HG03108 (cell line): ENCODE data around the gene RTTN.
"Not testable (repeated sequence)": the region's sequence is repeated elsewhere in the genome, so short reads cannot be mapped to it uniquely, and the experiment has no call there.

Experiments
- ATAC-seq: cut with Tn5 transposase; IDR thresholded peaks from one replicate; pipeline ENCODE4 v1.9.1; 2021; ENCODE audit warnings: moderate library complexity; ENCODE audit not compliant: unreplicated experiment

RTTN gene

DNA sequence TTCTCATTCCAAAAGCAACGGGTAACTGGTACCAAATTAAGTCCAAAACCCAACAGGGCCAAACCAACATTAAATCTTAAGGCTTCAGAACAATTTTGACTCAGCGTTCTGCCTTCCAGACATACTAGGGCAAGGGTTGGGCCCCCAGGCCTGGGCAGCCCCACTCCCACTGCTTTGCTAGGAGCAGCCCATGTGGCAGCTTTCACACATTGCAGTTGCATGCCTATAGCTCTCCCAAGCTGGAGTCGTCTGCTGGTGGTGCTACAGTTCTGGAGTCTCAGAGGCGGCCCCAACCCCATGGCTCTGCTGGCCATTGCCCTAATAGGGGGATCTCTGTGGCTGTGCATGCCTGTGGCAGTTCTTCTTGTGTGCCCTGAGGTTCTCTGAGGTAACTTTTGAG, 220.2 kb downstream of the RTTN start:
- no peak for ATAC-seq

GRCh38 chr18:69982417-69982816, 223.1 kb downstream of the RTTN start:
- no peak for ATAC-seq

DNA sequence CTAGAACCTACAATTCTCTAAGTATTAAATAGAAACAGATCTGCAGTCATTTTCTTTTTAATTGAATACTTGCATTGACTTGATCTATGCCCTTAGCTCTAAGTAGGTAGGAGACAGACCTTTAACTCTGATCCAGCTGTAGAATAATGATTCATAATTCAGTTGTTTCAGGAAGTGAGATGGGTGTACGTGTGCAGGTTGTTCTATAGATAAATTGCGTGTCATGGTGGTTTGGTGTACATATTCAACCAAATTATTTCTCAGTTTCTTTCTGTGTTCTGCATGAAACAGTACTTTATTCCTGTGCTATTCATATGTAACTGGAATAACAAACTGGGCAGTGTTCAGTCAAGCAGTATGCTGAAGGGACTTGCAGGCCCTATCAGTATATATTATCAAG, 223.5 kb downstream of the RTTN start:
- ATAC-seq, result peak; percentile 53

GRCh38 chr18:69980982-69981804, 224.3 kb downstream of the RTTN start:
- no peak for ATAC-seq

- no peak for ATAC-seq
These were observed 225.0 kb downstream of the RTTN start for GRCh38 chr18:69980509-69980908.

DNA sequence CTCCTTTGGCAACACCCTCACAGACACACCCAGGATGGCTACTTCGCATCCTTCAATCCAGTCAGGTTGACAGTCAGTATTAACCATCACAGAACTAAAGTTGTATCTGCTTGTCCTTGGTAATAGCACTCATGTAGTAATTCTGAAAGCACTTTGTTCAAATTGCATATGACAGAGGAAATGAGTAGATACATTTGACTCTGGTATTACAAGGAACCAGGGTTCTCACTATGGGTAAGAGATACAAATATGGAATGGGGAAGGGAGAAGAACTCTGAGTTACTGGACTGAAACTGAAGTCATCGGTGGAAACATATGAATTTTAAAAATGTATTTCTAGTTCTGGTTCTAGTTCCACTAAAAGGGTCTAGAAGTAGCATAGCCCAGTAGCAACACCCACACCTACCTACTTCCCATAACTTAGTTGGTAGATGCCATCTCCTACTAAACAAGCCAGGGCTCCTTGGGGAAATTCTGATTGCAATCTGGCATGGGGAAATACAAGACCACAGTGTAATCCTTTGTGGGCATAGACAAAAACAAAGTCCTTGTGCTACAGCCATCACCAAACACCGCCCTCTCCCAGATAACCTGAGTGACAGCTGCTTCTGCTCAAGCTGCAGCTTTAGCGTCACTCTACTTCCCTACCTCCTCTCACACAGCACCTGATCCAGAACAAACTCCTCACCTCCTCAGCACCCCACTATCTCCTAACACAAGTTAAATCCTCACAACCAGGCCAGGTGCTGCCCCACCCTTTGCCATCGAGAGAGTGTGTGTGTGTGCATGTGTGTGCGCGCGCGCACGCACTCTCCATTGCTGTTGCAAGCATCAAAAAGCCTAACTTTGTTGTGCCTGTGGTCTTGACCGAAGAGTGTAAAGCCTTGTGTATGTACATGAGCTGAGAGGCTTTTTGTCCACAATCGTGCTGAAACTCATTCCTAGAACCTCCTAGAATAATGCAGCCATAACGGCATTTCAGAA, 226.5 kb downstream of the RTTN start:
- ATAC-seq, result peak; percentile 47

GRCh38 chr18:69975294-69975693, 230.2 kb downstream of the RTTN start:
- ATAC-seq, result not testable (repeated sequence)

DNA sequence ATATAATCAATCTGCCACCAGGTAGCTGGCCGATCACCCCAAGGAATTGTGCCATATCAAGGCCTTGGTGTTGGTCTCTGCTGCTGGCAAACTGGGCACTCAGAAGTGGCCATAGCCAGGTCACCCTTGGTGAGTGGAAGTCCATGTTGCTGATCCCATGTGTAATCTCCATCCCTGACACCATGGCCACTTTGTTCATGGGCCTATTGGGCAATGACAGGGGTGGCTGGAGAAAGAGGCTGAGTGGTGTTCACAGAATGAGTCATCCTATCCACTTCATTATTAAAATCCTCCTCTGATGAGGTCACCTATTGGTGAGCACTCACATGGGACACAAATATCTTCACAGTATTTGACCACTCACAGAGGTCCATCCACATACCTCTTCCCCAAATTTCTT, 231.1 kb downstream of the RTTN start:
- no peak for ATAC-seq

GRCh38 chr18:69969491-69969890, 236.0 kb downstream of the RTTN start:
- no peak for ATAC-seq

DNA sequence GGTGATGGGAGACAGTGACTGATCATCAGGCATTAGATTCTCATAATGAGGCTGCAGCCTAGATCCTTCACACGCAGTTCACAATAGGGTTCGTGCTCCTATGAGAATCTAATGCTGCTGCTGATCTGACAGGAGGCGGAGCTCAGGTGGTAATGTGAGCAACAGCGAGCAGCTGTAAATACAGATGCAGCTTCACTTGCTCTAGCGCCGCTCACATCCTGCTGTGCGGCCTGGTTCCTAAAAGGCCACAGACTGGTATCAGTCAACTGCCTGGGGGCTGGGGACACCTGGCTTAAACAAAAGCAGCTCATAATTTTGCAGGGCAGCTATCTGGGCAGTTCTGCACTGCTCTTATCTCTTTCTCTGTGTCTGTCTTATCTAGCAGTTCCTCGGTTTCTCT, 237.4 kb downstream of the RTTN start:
- ATAC-seq, result peak; percentile 59

DNA sequence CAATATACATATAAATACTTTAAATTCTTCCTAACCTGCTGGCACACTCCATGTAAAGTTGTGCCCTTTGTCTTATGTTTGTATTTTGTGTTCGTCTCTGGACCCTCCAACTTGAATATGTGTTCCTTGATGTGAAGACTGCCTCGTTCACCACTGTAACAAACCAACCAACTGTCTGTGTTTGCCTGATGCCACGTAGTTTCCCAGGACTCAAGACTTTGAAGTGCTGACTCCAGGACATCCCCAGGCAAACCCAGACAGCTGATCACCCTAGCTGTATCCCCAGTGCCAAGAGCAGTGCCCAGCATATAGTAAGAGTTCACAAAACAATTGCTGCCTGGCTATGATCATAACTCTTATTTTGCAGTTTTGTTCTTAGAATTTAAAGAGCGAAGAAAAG, 242.3 kb downstream of the RTTN start:
- no peak for ATAC-seq

DNA sequence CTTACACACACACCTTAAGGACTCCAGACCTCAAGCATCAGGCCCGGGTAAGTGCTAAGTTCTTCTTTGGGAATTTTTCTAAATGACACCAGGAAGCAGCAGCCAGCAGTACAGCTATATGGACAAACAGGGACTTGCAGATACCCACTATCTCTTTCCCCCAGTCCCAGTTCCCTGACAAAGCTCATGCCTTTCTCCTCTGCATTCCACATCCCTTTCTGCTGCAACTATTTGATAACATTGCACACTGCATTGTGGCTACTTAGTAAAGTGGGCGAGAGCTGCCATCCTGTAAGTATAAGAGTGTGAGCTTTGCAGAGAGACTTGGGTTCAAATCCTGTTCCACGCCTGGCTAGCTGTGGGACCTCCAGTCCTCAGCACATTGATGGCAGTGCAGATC, 243.8 kb downstream of the RTTN start:
- no peak for ATAC-seq

GRCh38 chr18:69958422-69958821, 247.1 kb downstream of the RTTN start:
- ATAC-seq, result peak; percentile 28

DNA sequence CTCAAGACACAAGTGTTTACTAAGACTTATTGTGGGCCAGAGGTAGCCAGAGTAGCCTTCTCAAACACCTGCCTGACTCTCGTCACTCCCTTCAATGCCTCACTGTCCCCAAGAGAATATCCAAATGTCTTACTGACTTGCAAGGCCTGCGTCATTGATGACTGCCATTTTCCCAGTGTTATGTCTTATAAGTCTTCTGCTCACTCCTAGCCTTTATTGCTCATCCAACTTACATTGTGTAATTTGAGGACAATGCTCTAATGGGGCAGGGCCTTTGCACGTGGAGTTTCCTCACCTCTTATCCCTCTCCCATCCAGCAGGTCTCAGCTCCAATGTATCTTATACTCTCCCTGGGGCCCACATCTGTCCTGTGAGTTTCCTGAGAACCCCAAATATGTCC, 247.7 kb downstream of the RTTN start:
- ATAC-seq, result no peak

DNA sequence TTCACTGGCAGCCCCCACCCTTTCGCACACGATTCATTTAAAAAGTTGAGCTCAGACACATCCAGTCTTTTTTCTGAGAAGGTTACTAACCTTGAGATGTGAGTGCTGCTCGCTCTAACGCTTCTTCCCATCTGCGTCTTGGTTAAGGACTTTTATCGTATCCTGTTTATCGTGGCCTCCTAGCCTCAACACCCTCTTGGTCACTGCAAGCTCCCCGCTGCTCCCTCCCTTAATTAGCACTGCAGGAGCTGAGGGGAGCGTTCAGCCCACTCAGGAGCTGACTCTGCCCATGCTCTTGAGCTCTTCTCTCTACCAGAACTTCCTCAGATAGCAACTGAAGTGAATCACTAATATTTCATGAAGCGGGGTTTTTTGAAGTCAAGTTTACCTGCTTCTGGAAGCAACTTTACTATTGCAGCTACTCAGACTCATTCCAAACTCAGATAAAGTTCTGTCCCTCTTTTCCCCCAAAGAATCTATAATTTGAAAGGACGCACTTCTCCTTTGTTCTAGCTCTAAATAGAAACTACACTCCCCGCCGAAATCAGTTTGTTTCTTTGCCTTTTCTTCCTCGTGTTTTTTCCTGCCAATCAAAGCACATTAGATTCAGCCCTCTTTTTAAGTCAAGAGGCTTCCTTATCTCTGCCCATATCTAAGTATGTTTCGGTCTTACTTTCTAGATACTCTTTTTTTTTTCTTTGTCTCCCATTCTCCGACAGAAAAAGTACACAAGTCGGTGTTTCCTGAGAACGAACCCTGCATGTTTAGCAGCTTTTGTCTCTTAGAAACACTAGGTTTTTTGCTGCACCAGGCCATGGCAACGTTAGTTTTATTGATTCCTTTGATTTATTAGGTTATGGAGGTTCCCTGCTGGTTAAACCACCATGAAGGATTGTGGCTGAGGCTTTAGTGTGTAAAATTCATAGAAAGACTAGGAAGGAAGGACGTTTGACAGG, 248.5 kb downstream of the RTTN start:
- ATAC-seq, result no peak

DNA sequence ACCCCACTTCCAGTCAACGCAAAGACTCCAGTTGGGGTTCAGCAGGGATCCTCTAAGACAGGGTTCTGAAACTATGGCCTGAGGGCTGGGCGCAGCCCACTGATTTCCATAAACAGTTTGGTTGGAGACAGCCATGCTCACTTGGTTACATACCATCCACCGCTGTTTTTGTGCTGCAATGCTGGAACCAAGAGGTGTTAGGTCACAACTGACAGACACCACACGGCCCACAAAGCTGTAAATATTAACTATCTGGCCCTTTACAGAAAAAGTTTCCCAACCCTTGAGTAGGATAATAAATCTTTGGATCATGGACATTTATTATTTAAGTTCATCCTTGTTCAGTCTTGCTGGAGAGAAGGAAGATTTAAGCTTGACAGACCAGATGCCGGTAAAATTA, 249.4 kb downstream of the RTTN start:
- ATAC-seq, result peak; percentile 29

GRCh38 chr18:69954719-69955480, 250.6 kb downstream of the RTTN start:
- peak; percentile 31 for ATAC-seq

DNA sequence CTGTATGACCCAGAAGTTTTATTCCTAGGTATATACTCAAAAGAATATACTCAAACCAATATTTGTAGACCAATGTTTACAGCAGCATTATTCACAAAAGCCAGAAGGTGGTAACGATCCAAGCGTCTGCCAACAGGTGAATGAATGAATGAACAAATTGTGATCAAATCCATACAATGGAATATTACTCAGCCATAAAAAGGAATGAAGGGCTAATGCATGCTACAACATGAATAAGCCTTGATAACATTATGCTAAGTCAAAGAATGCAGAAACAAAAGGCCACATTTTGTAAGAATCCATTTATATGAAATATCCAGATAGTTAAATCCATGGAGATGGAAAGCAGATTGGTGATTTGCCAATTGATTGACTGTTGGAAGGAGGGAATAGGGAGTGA, 252.3 kb downstream of the RTTN start:
- no peak for ATAC-seq
